GM21447 (cell line): ENCODE measurements around the gene NUF2.

Experiments used
- ATAC-seq: cut with Tn5 transposase; IDR thresholded peaks from one replicate; pipeline ENCODE4 v1.9.1; 2021; ENCODE audit not compliant: unreplicated experiment

The NUF2 gene

GRCh38 chr1:163399001-163399400, 77.2 kb downstream of the NUF2 start:
- ATAC-seq, result no peak

GRCh38 chr1:163399976-163400601, 78.3 kb downstream of the NUF2 start:
- ATAC-seq, result no peak

GRCh38 chr1:163401211-163401610, 79.5 kb downstream of the NUF2 start:
- no peak for ATAC-seq
